ENCODE data around the gene MTX1. TPM values are rescaled to one million over a fixed set of nuclear protein-coding genes. Genes with fewer than 3 reads are reported as not detected.
"Not testable (repeated sequence)": the region's sequence is repeated elsewhere in the genome, so short reads cannot be mapped to it uniquely, and the experiment has no call there.

MTX1 gene
- polyA plus RNA-seq, 2 of the 4 experiments (the other 2 are of a cell fraction): 53.4 to 67.1 TPM

DNA sequence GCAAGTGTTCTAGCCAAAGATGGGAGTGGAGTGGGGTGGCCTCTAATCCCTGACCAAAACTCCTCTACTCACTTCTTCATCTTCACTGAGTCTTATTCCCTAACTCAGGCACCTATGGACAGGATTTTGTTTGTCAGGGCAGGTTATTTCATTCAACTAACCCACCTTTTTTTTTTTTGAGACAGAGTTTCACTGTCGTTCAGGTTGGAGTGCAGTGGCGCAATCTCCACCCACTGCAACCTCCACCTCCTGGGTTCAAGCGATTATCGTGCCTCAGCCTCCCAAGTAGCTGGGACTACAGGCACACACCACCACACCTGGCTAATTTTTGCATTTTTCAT, 40.4 kb upstream of the MTX1 start:
- ChIA-PET POLR2A (interaction anchor here (1.5 kb wide), 2 partner anchors 77 to 83 kb away, joined by 5 to 6 read pairs; no protein-coding TSS in a partner anchor), CTCF (interaction anchor here (0.9 to 15.2 kb wide), 26 partner anchors 9 to 259 kb away, joined by 3 to 384 read pairs (median 8); partner anchors contain the start of genes EFNA1, EFNA4, SLC50A1 and THBS3)
- ATAC-seq; FAIRE-seq; H3K27ac ChIP-seq; DNase-seq (ENCODE audit: low read depth in 1 of 2, low spot score in 1 of 2); H3K4me3 ChIP-seq; H3K9me3 ChIP-seq: not testable (repeated sequence)
- Histone ChIP-seq H3K4me1 (peaks cover 12% of the 10 kb centered on the region), H3K4me2 (peak overlapping the region; percentile 89; the same call in 2 of the 3 replicates)
- TF ChIP-seq CEBPB (IDR thresholded peaks at IDR 0.05): 0 out of 4 replicates have a peak, but pooled peaks of 1 of the 2 experiments have one; percentile 9
- 48% methylated on average over 4 of the region's 4 CpGs for WGBS (ENCODE audit: missing lambda C conversion rate)

DNA sequence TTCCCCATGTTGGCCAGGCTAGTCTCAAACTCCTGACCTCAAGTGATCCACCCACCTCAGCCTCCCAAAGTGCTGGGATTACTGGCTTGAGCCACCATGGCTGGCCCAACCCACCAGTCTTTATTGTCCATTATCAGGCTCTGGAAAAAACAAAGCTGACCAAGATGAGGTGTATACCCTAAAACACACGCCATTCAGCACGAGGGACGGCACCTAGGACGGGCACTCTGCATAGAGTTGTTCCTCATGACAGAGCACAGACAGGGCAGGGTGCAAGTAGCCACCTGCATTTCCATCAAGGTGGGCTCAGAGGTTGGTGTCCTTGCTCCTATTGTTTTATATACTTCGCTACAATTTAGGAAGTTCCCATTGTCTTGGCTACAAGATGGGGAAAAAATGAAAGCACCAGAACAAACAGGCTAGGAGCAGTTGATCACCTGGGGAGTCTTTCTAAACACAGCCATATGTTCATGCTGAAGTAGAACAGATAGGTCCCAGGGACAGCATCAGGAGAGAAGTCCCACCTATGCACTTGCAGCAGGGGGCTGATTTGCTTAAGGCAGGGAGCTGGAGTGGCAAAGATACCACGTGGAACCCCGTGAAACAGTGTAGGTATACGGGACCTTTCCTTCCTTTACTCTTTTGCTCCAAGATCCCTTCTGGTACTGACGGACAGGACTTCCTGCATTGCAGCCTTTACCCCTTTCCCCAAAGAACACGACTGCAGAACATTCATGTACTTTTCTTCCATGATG, 39.9 kb upstream of the MTX1 start:
- WGBS (ENCODE audit: missing lambda C conversion rate): 86% methylated on average over 10 of the region's 10 CpGs
- POLR2A ChIA-PET: interaction anchor here (0.5 to 1.5 kb wide), 3 partner anchors 56 to 84 kb away, joined by 3 to 6 read pairs (median 5); no protein-coding TSS in a partner anchor
- TF ChIP-seq RARB (CRISPR knock-in tag; IDR thresholded peaks at IDR 0.05): no peak
- TF ChIP-seq EHF (CRISPR knock-in tag; IDR thresholded peaks at IDR 0.05): no peak
- TF ChIP-seq, protein P1, sequence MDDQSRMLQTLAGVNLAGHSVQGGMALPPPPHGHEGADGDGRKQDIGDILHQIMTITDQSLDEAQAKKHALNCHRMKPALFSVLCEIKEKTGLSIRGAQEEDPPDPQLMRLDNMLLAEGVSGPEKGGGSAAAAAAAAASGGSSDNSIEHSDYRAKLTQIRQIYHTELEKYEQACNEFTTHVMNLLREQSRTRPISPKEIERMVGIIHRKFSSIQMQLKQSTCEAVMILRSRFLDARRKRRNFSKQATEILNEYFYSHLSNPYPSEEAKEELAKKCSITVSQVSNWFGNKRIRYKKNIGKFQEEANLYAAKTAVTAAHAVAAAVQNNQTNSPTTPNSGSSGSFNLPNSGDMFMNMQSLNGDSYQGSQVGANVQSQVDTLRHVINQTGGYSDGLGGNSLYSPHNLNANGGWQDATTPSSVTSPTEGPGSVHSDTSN (IDR thresholded peaks at IDR 0.05): no peak
- TF ChIP-seq FOXS1 (CRISPR knock-in tag; IDR thresholded peaks at IDR 0.05): no peak
- TF ChIP-seq CBX8 (IDR thresholded peaks at IDR 0.05): no peak
- no peak for TF ChIP-seq TFCP2L1 (CRISPR knock-in tag; IDR thresholded peaks at IDR 0.05)
- TF ChIP-seq FOSB (CRISPR knock-in tag; IDR thresholded peaks at IDR 0.05): no peak
- no peak for TF ChIP-seq EP300 (IDR thresholded peaks at IDR 0.05)
- TF ChIP-seq FOSL2 (IDR thresholded peaks at IDR 0.05): no peak
- no peak for TF ChIP-seq FOSL2 (CRISPR knock-in tag; IDR thresholded peaks at IDR 0.05)
- TF ChIP-seq JUNB (IDR thresholded peaks at IDR 0.05): no peak
- TF ChIP-seq BHLHE40 (IDR thresholded peaks at IDR 0.05; ENCODE audit: low read depth, low read length): no peak
- TF ChIP-seq POLR2AphosphoS2 (conservative IDR thresholded peaks at IDR 0.05; ENCODE audit: low read length): no peak
- TF ChIP-seq, protein P2, sequence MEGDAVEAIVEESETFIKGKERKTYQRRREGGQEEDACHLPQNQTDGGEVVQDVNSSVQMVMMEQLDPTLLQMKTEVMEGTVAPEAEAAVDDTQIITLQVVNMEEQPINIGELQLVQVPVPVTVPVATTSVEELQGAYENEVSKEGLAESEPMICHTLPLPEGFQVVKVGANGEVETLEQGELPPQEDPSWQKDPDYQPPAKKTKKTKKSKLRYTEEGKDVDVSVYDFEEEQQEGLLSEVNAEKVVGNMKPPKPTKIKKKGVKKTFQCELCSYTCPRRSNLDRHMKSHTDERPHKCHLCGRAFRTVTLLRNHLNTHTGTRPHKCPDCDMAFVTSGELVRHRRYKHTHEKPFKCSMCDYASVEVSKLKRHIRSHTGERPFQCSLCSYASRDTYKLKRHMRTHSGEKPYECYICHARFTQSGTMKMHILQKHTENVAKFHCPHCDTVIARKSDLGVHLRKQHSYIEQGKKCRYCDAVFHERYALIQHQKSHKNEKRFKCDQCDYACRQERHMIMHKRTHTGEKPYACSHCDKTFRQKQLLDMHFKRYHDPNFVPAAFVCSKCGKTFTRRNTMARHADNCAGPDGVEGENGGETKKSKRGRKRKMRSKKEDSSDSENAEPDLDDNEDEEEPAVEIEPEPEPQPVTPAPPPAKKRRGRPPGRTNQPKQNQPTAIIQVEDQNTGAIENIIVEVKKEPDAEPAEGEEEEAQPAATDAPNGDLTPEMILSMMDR (IDR thresholded peaks at IDR 0.05): no peak
- TF ChIP-seq, protein P3, sequence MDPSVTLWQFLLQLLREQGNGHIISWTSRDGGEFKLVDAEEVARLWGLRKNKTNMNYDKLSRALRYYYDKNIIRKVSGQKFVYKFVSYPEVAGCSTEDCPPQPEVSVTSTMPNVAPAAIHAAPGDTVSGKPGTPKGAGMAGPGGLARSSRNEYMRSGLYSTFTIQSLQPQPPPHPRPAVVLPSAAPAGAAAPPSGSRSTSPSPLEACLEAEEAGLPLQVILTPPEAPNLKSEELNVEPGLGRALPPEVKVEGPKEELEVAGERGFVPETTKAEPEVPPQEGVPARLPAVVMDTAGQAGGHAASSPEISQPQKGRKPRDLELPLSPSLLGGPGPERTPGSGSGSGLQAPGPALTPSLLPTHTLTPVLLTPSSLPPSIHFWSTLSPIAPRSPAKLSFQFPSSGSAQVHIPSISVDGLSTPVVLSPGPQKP (IDR thresholded peaks at IDR 0.05; ENCODE audit: low read depth, low read length): no peak
- TF ChIP-seq CEBPB (IDR thresholded peaks at IDR 0.05): no peak
- no peak for TF ChIP-seq HOXA7 (CRISPR knock-in tag; IDR thresholded peaks at IDR 0.05)
- no peak for TF ChIP-seq CHD2 (IDR thresholded peaks at IDR 0.05; ENCODE audit: low read length, partially characterized antibody)
- no peak for TF ChIP-seq ZSCAN20 (CRISPR knock-in tag; IDR thresholded peaks at IDR 0.05)

DNA sequence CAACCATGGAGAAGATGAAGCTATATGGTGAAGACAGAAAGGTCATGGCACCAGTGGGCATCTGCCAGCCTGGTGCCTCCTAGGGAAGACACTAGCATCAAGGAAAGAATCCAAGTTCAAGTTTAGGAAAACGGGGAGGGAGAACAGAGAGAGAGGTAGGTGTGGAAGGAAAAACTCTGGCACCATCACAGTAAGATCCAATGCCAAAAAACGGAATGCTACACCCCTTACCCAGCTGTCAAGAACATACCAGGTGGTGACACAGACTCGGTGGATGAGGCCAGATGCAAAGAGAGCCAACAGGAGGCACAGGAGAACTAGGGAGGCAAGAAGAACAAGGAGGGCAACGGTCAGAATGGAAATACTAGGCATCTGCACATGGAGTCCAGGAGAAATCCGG, 39.0 kb upstream of the MTX1 start:
- ChIA-PET POLR2A (no interaction called here), CTCF (interaction anchor here (1.2 to 15.2 kb wide), 13 partner anchors 15 to 152 kb away, joined by 3 to 384 read pairs (median 61); partner anchors contain the start of genes EFNA1, SLC50A1 and THBS3)
- DNase-seq (ENCODE audit: low read depth in 1 of 2, low spot score in 1 of 2) (no peak), ATAC-seq (no peak), FAIRE-seq (no peak)
- H3K4me2 ChIP-seq: no peak overlapping the region
- no peak overlapping the region for H3K4me3 ChIP-seq
- no peaks in the 10 kb centered on the region for H3K9me3 ChIP-seq
- H3K27ac ChIP-seq: no peak overlapping the region
- WGBS (ENCODE audit: missing lambda C conversion rate): 59% methylated on average over 5 of the region's 5 CpGs
- H3K4me1 ChIP-seq: peaks cover 16% of the 10 kb centered on the region
- TF ChIP-seq KDM1A (IDR thresholded peaks at IDR 0.05; ENCODE audit: low read depth) (no peak), ZFP36 (IDR thresholded peaks at IDR 0.05; ENCODE audit: borderline replicate concordance, partially characterized antibody) (no peak), SREBF2 (IDR thresholded peaks at IDR 0.05) (no peak), JUNB (IDR thresholded peaks at IDR 0.05) (no peak), CHD2 (IDR thresholded peaks at IDR 0.05; ENCODE audit: low read length, partially characterized antibody) (no peak), MYC (IDR thresholded peaks at IDR 0.05; ENCODE audit: borderline replicate concordance, low read length) (no peak), CBX2 (IDR thresholded peaks at IDR 0.05; ENCODE audit: borderline replicate concordance, low read depth) (no peak), HDAC2 (IDR thresholded peaks at IDR 0.05) (no peak), CHD4 (IDR thresholded peaks at IDR 0.05; ENCODE audit: borderline replicate concordance) (no peak)
- TF ChIP-seq, protein P4, sequence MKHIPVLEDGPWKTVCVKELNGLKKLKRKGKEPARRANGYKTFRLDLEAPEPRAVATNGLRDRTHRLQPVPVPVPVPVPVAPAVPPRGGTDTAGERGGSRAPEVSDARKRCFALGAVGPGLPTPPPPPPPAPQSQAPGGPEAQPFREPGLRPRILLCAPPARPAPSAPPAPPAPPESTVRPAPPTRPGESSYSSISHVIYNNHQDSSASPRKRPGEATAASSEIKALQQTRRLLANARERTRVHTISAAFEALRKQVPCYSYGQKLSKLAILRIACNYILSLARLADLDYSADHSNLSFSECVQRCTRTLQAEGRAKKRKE (CRISPR knock-in tag; IDR thresholded peaks at IDR 0.05; ENCODE audit: low read depth): no peak
- TF ChIP-seq, protein P5, sequence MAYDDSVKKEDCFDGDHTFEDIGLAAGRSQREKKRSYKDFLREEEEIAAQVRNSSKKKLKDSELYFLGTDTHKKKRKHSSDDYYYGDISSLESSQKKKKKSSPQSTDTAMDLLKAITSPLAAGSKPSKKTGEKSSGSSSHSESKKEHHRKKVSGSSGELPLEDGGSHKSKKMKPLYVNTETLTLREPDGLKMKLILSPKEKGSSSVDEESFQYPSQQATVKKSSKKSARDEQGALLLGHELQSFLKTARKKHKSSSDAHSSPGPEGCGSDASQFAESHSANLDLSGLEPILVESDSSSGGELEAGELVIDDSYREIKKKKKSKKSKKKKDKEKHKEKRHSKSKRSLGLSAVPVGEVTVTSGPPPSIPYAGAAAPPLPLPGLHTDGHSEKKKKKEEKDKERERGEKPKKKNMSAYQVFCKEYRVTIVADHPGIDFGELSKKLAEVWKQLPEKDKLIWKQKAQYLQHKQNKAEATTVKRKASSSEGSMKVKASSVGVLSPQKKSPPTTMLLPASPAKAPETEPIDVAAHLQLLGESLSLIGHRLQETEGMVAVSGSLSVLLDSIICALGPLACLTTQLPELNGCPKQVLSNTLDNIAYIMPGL (CRISPR knock-in tag; IDR thresholded peaks at IDR 0.05; ENCODE audit: borderline replicate concordance): no peak

More for the DNA sequence above, 39.9 kb upstream of the MTX1 start:
- no peak for DNase-seq (ENCODE audit: low read depth in 1 of 2, low spot score in 1 of 2)
- H3K4me2 ChIP-seq: no peak overlapping the region
- no peak for ATAC-seq
- CTCF ChIA-PET: interaction anchor here (0.9 to 15.2 kb wide), 26 partner anchors 9 to 260 kb away, joined by 3 to 384 read pairs (median 8); partner anchors contain the start of genes EFNA1, EFNA4, SLC50A1 and THBS3
- H3K4me1 ChIP-seq: peaks cover 12% of the 10 kb centered on the region
- H3K27ac ChIP-seq: no peak overlapping the region
- H3K9me3 ChIP-seq: no peaks in the 10 kb centered on the region
- no peak overlapping the region for H3K4me3 ChIP-seq
- FAIRE-seq: no peak
